Measurements from ENCODE around the gene USP48. TPM values are rescaled to one million over a fixed set of nuclear protein-coding genes. Genes with fewer than 3 reads are reported as not detected.

Gene USP48
- total RNA-seq, 1 experiment from 2014 or later, result 84.8 TPM

GRCh38 chr1:21742578-21742977 lies 40.4 kb downstream of the USP48 start:
- Mint-ChIP-seq H3K27ac (no peak overlapping the region; a peak in 1 of 7 replicates), H3K27me3 (ENCODE audit: low read depth) (no peaks in the 10 kb centered on the region), H3K36me3 (ENCODE audit: insufficient read depth in 1 of 3, low read depth in 3 of 3) (peaks cover 0 to 39% (median 17%) of the 10 kb centered on the region in 3 experiments; a peak in 5 of 7 replicates), H3K9me3 (no peaks in the 10 kb centered on the region), H3K4me1 (no peaks in the 10 kb centered on the region), H3K4me3 (no peak overlapping the region; a peak in 1 of 5 replicates)
- H3K9me3 ChIP-seq (ENCODE audit: control insufficient read depth, low read depth, low read length), result no peaks in the 10 kb centered on the region
- no peak overlapping the region for H3K4me2 ChIP-seq (ENCODE audit: insufficient read depth, insufficient read length, low read length)
- no peaks in the 10 kb centered on the region for H3K79me1 ChIP-seq (ENCODE audit: insufficient read depth, low read depth, low read length, poor library complexity, severe bottlenecking)
- H3K14ac ChIP-seq (ENCODE audit: insufficient read depth, low read length), result no peak overlapping the region
- no peak overlapping the region for H3T11ph ChIP-seq (ENCODE audit: low read length)
- no peak overlapping the region for H4K91ac ChIP-seq (ENCODE audit: insufficient read length, low read depth, low read length)
- H3K23ac ChIP-seq (ENCODE audit: insufficient read length, low read depth, low read length), result no peak overlapping the region
- H3K56ac ChIP-seq (ENCODE audit: insufficient read length, low read depth, low read length), result no peak overlapping the region
- H2BK120ac ChIP-seq (ENCODE audit: low read depth, low read length, poor library complexity, severe bottlenecking), result no peak overlapping the region
- H2BK15ac ChIP-seq (ENCODE audit: low read depth, low read length), result no peak overlapping the region
- no peak overlapping the region for H2AFZ ChIP-seq (ENCODE audit: low read length)
- no peaks in the 10 kb centered on the region for H3K79me2 ChIP-seq (ENCODE audit: insufficient read depth, low read length)
- H3K27me3 ChIP-seq (ENCODE audit: insufficient read depth, low read length), result no peaks in the 10 kb centered on the region
- H3K18ac ChIP-seq (ENCODE audit: insufficient read length, low read depth, low read length), result no peak overlapping the region
- DNase-seq, result no peak
- H3K27ac ChIP-seq (ENCODE audit: insufficient read length, low read depth, low read length), result no peak overlapping the region
- H3K4me1 ChIP-seq (ENCODE audit: insufficient read depth, low read length), result no peaks in the 10 kb centered on the region
- H2AK5ac ChIP-seq (ENCODE audit: insufficient read length, low read length), result no peak overlapping the region
- no peak overlapping the region for H3K4ac ChIP-seq (ENCODE audit: low read depth, low read length)
- H2BK12ac ChIP-seq (ENCODE audit: insufficient read length, low read depth, low read length), result no peak overlapping the region
- no CpG with 5 or more reads among the region's 2 CpGs for WGBS (ENCODE audit: extremely low coverage, insufficient read length, low lambda C conversion rate)
- no peak for TF ChIP-seq CTCF (conservative IDR thresholded peaks at IDR 0.05)
- H2BK20ac ChIP-seq (ENCODE audit: low read depth, low read length, poor library complexity, severe bottlenecking), result no peak overlapping the region
- no peak overlapping the region for H3K9ac ChIP-seq (ENCODE audit: extremely low read depth, insufficient read length, low read length)
- no peaks in the 10 kb centered on the region for H4K20me1 ChIP-seq (ENCODE audit: control insufficient read depth, insufficient read depth, insufficient read length)
- H4K8ac ChIP-seq (replicated peaks; ENCODE audit: insufficient read length, low read depth, low read length), result no peak overlapping the region
- no peak overlapping the region for H4K5ac ChIP-seq (ENCODE audit: insufficient read length, low read depth, low read length)
- no peak overlapping the region for H2BK5ac ChIP-seq (ENCODE audit: insufficient read length, low read length)
- H3K23me2 ChIP-seq (ENCODE audit: insufficient read length, low read depth, low read length, poor library complexity, severe bottlenecking), result no peaks in the 10 kb centered on the region
